ENCODE data around the gene GABARAP.

GRCh38 chr17:7238420-7239090, 3.7 kb downstream of the GABARAP start:
- TF ChIP-seq, protein P1, sequence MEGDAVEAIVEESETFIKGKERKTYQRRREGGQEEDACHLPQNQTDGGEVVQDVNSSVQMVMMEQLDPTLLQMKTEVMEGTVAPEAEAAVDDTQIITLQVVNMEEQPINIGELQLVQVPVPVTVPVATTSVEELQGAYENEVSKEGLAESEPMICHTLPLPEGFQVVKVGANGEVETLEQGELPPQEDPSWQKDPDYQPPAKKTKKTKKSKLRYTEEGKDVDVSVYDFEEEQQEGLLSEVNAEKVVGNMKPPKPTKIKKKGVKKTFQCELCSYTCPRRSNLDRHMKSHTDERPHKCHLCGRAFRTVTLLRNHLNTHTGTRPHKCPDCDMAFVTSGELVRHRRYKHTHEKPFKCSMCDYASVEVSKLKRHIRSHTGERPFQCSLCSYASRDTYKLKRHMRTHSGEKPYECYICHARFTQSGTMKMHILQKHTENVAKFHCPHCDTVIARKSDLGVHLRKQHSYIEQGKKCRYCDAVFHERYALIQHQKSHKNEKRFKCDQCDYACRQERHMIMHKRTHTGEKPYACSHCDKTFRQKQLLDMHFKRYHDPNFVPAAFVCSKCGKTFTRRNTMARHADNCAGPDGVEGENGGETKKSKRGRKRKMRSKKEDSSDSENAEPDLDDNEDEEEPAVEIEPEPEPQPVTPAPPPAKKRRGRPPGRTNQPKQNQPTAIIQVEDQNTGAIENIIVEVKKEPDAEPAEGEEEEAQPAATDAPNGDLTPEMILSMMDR (IDR thresholded peaks at IDR 0.05), result no peak
- TF ChIP-seq POLR2A (IDR thresholded peaks at IDR 0.05), result no peak
